ENCODE measurements around the gene PIP5K1B. TPM values are rescaled to one million over a fixed set of nuclear protein-coding genes. Genes with fewer than 3 reads are reported as not detected.
A peak's percentile ranks its signal among the peaks of the same experiment; 100 is the strongest.

The PIP5K1B gene
- total RNA-seq, 1 experiment from 2014 or later, result 0.16 TPM

DNA sequence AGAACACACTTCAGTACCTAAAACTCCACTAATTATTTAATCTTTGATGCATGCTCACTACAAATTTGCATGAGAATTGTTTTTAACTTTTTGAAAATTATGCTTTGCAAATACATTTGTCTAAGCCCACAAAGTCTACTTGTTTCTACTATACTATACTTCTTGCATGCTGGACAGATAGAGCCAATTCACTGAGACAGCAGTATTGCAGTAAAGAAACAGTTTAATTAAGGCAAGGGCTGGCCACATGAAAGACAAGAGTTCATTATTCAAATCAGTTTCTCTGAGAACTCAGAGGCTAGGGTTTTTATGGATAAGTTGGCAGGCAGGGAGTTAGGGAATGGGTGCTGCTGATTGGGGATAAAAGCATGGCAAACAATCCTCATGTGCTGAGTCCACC is 324.5 kb downstream of the PIP5K1B start:
- no peak overlapping the region for H3K4me3 Mint-ChIP-seq (ENCODE audit: unreplicated experiment)
- no peak for DNase-seq (ENCODE audit: unreplicated experiment)
- intact Hi-C loops (cut with micrococcal nuclease), result no loop called here
- no TSS peak for BruUV-seq (replicated peaks)
- H3K4me1 Mint-ChIP-seq (ENCODE audit: insufficient read depth, unreplicated experiment), result no peaks in the 10 kb centered on the region
- TF ChIP-seq, protein P1, sequence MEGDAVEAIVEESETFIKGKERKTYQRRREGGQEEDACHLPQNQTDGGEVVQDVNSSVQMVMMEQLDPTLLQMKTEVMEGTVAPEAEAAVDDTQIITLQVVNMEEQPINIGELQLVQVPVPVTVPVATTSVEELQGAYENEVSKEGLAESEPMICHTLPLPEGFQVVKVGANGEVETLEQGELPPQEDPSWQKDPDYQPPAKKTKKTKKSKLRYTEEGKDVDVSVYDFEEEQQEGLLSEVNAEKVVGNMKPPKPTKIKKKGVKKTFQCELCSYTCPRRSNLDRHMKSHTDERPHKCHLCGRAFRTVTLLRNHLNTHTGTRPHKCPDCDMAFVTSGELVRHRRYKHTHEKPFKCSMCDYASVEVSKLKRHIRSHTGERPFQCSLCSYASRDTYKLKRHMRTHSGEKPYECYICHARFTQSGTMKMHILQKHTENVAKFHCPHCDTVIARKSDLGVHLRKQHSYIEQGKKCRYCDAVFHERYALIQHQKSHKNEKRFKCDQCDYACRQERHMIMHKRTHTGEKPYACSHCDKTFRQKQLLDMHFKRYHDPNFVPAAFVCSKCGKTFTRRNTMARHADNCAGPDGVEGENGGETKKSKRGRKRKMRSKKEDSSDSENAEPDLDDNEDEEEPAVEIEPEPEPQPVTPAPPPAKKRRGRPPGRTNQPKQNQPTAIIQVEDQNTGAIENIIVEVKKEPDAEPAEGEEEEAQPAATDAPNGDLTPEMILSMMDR (IDR thresholded peaks at IDR 0.05; ENCODE audit: unreplicated experiment), result no peak
- ChIA-PET POLR2A (no interaction called here), CTCF (interaction anchor here (0.6 to 1.5 kb wide), 7 partner anchors 327 to 521 kb away, joined by 3 to 4 read pairs (median 3); no protein-coding TSS in a partner anchor)
- no peak overlapping the region for H3K27ac Mint-ChIP-seq (ENCODE audit: low read depth, unreplicated experiment)
- no peaks in the 10 kb centered on the region for H3K36me3 Mint-ChIP-seq (ENCODE audit: insufficient read depth, unreplicated experiment)
- no peaks in the 10 kb centered on the region for H3K9me3 Mint-ChIP-seq (ENCODE audit: unreplicated experiment)
- H3K27me3 Mint-ChIP-seq (ENCODE audit: insufficient read depth, unreplicated experiment), result peaks cover under 1% of the 10 kb centered on the region

DNA sequence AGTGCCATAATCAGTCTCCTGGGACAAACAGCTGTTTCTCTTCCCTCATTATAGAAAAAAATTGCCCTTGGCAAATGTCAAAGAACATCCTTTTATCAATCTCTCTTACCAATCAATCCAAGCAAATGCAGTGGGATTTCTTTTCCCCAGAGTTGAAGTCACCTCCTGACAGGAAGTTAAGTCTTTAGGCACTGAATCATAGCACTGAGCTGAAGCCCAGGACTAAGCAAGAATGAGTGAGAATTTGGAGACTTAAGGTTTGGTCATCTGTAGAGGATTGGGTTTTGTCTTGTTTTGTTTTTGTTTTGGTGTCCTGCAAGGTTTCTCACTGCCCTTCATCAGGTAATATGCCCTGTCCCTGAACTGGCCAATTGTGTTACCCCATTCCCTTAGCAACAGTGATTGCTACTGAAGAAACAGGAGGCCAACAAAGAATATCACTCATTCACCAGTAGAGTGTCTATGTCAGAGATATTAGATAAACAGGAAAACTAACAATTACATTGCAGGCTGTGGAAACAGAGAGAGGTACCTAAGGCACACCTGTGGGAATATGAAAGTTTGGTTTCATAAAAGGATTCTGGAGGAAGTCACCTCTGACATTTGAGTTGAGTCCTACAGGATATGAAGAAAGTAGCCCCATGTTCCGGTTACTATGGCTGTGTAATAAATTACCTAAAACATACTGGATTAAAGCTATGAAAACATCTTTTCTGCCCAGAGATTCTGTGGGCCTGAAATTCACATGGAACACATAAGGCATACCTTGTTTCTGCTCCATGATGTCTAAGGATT is 326.0 kb downstream of the PIP5K1B start:
- Mint-ChIP-seq H3K27ac (ENCODE audit: low read depth, unreplicated experiment) (no peak overlapping the region), H3K27me3 (ENCODE audit: insufficient read depth, unreplicated experiment) (no peaks in the 10 kb centered on the region), H3K36me3 (ENCODE audit: insufficient read depth, unreplicated experiment) (no peaks in the 10 kb centered on the region), H3K9me3 (ENCODE audit: unreplicated experiment) (no peaks in the 10 kb centered on the region), H3K4me3 (ENCODE audit: unreplicated experiment) (no peak overlapping the region), H3K4me1 (ENCODE audit: insufficient read depth, unreplicated experiment) (no peaks in the 10 kb centered on the region)
- ChIA-PET CTCF (interaction anchor here (0.7 to 1.7 kb wide), 2 partner anchors 162 to 552 kb away, joined by 4 to 6 read pairs; no protein-coding TSS in a partner anchor), POLR2A (interaction anchor here (0.6 kb wide), 1 partner anchor 75 kb away, joined by 3 read pairs; no protein-coding TSS in a partner anchor)
- DNase-seq (ENCODE audit: unreplicated experiment), result no peak
- TF ChIP-seq, protein P1 (IDR thresholded peaks at IDR 0.05; ENCODE audit: unreplicated experiment), result no peak
- BruUV-seq (replicated peaks), result no TSS peak
- intact Hi-C loops (cut with micrococcal nuclease), result no loop called here

DNA sequence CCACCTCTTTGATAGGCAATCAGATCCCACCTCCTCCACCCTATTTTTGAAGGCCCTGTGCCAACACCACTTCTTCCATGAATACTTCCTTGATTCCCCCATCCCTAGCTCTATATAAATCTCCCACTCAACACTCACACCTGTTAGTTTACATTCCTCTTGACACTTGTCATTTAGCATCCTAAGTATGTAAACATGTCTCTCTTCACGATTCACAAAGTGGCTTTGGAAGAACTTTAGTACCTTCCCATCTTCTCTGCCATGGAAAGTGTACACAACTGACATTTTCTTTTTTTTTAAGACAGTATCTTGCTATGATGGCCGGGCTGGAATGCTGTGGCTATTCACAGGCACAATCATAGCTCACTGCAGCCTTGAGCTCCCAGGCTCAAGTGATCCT is 329.0 kb downstream of the PIP5K1B start:
- POLR2A ChIA-PET, result no interaction called here
- CTCF ChIA-PET, result interaction anchor here (0.6 to 4.8 kb wide), 11 partner anchors 9 to 527 kb away, joined by 3 to 51 read pairs (median 4); no protein-coding TSS in a partner anchor
- BruUV-seq (replicated peaks), result no TSS peak
- intact Hi-C loops (cut with micrococcal nuclease), result no loop called here
- H3K36me3 Mint-ChIP-seq (ENCODE audit: insufficient read depth, unreplicated experiment), result no peaks in the 10 kb centered on the region
- DNase-seq (ENCODE audit: unreplicated experiment), result no peak
- H3K4me1 Mint-ChIP-seq (ENCODE audit: insufficient read depth, unreplicated experiment), result peaks cover 6% of the 10 kb centered on the region
- no peak overlapping the region for H3K27ac Mint-ChIP-seq (ENCODE audit: low read depth, unreplicated experiment)
- H3K4me3 Mint-ChIP-seq (ENCODE audit: unreplicated experiment), result no peak overlapping the region
- no peaks in the 10 kb centered on the region for H3K27me3 Mint-ChIP-seq (ENCODE audit: insufficient read depth, unreplicated experiment)
- no peaks in the 10 kb centered on the region for H3K9me3 Mint-ChIP-seq (ENCODE audit: unreplicated experiment)
- TF ChIP-seq, protein P1 (IDR thresholded peaks at IDR 0.05; ENCODE audit: unreplicated experiment), result no peak

DNA sequence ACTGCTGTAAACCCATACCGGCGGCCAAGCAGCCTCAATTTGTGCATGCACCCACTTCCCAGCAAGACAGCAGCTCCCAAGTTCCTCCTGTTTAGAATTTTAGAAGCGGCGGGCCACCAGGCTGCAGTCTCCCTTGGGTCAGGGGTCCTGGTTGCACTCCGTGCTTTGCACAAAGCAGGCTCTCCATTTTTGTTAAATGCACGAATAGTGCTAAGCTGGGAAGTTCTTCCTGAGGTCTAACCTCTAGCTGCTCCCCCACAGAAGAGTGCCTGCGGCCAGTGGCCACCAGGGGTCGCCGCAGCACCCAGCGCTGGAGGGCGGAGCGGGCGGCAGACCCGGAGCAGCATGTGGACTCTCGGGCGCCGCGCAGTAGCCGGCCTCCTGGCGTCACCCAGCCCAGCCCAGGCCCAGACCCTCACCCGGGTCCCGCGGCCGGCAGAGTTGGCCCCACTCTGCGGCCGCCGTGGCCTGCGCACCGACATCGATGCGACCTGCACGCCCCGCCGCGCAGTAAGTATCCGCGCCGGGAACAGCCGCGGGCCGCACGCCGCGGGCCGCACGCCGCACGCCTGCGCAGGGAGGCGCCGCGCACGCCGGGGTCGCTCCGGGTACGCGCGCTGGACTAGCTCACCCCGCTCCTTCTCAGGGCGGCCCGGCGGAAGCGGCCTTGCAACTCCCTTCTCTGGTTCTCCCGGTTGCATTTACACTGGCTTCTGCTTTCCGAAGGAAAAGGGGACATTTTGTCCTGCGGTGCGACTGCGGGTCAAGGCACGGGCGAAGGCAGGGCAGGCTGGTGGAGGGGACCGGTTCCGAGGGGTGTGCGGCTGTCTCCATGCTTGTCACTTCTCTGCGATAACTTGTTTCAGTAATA is 330.6 kb downstream of the PIP5K1B start, which contains the start of gene FXN:
FXN (plus strand) TSS at position 315 of the 871 bp plus-strand sequence; CDS start at position 346, 31 bp downstream.
- Mint-ChIP-seq H3K27ac (ENCODE audit: low read depth, unreplicated experiment) (peak within 1 kb of the TSS; percentile 92), H3K4me1 (ENCODE audit: insufficient read depth, unreplicated experiment) (peaks cover 6% of the 10 kb centered on the region), H3K9me3 (ENCODE audit: unreplicated experiment) (no peaks in the 10 kb centered on the region), H3K27me3 (ENCODE audit: insufficient read depth, unreplicated experiment) (no peaks in the 10 kb centered on the region), H3K4me3 (ENCODE audit: unreplicated experiment) (peak within 1 kb of the TSS; percentile 94), H3K36me3 (ENCODE audit: insufficient read depth, unreplicated experiment) (no peaks in the 10 kb centered on the region)
- no TSS peak for BruUV-seq (replicated peaks)
- TF ChIP-seq, protein P1 (IDR thresholded peaks at IDR 0.05; ENCODE audit: unreplicated experiment), result peak; percentile 91
- DNase-seq (ENCODE audit: unreplicated experiment), result peak; percentile 78
- ChIA-PET POLR2A (interaction anchor here (0.6 to 2.2 kb wide), 13 partner anchors 13 to 551 kb away, joined by 3 to 11 read pairs (median 4); no protein-coding TSS in a partner anchor), CTCF (interaction anchor here (0.6 to 4.8 kb wide), 45 partner anchors 8 to 919 kb away, joined by 3 to 51 read pairs (median 4); no protein-coding TSS in a partner anchor)
- intact Hi-C loops (cut with micrococcal nuclease), result loop anchor here (1.0 kb wide), 1 partner anchor 158 kb away; no protein-coding TSS in a partner anchor

All from MCF 10A (cell line).